ENCODE measurements around the gene VSTM2B.

The VSTM2B gene

GRCh38 chr19:29497241-29497640, 28.6 kb upstream of the VSTM2B start:
- DNase-seq = no peak

DNA sequence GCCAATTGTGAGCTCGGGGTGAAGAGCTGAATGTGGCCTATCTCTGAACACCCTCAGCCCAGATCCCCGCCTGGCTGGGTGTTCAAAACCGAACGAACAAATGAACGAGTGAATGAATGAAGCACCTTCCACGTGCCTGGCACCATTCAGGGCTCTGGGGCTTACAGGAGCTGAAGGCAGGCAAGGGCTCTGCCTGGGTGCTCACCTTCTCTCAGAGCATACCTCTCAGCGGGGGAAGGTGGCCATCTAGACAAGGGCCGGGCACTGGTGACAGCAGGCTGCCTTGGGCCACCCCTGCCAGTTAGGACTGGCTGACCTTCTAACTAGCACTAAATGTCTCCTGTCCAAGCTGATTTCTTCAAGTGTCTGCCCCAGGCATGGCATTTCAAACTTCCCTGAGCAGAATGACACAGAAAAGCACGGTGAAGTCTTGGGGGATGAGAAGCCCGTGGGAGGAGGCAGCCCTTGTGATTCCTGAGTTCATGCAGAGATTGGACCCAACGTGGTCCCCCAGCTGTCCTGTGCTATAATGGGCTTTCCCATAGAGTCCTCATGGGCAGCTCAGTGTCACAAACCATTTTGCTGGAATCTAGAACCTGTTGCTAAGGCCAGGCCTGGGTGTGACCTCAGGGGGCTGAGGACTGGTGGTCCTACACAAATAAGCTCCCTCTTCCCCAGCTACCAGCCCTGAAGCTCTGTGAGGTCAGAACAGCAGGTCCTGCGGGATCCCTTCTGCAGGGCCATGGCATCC, 27.9 kb upstream of the VSTM2B start:
- DNase-seq = no peak

DNA sequence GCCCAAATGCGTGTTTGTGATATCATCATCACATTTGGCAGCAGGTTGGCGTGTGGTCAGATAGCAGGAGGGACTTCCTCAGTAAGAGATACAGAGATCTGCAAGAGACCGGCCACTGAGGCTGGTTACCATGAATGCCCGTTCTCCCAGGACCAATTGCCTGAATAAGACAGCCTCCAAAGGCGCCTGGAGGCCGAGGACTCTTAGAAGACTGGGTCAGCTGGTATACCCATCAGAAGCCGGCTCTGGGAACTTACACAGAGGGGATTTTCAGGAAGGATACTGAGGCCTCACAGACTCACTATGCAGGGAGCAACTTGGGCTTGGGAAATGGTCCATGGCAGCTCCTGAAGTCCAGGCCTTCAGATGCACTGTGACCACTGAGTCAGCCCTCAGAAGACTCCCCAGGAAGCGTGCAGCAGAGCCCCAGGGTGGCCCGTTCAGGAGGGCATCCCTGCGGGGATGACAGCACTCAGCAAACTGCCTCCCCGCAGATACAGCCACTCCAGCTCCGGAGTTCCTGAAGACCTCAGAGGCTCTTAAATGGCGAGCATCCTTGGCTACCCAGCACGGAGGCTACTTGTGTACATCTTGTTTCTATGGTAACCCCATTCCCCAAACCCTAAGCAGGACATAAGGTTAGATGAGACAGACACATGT, 26.4 kb upstream of the VSTM2B start:
- DNase-seq = no peak

DNA sequence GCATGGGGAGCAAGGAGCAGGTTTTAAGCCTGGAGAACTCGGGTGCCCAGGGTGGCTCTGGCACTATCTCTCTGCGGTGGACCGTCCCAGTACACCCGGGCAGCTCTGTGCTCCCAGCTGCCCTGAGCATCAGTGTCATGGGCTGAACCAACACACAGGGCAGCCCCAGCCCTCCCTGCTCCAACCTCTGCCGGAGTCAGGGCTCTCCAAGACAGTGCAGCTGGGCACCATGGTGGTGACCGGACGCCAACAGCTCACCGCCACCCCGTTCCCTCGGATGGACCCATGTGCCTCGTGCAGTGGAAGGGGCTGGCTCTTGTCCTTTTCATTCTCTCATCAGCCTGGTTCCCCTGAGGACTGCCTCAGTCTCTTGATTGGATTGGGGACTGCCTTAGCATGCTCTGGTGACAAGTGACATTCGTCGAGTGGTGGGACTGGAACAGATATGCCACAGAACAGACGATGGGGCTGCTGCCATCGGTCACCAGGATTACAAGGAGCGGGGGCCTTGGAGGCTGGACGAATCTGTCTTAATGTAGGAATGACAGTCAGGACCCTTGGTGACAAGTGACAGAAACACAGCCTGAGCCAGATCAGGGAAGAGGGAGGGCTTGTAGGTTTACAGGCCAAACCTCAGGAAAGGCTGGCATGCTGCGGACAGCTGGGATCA, 25.7 kb upstream of the VSTM2B start:
- no peak for DNase-seq

DNA sequence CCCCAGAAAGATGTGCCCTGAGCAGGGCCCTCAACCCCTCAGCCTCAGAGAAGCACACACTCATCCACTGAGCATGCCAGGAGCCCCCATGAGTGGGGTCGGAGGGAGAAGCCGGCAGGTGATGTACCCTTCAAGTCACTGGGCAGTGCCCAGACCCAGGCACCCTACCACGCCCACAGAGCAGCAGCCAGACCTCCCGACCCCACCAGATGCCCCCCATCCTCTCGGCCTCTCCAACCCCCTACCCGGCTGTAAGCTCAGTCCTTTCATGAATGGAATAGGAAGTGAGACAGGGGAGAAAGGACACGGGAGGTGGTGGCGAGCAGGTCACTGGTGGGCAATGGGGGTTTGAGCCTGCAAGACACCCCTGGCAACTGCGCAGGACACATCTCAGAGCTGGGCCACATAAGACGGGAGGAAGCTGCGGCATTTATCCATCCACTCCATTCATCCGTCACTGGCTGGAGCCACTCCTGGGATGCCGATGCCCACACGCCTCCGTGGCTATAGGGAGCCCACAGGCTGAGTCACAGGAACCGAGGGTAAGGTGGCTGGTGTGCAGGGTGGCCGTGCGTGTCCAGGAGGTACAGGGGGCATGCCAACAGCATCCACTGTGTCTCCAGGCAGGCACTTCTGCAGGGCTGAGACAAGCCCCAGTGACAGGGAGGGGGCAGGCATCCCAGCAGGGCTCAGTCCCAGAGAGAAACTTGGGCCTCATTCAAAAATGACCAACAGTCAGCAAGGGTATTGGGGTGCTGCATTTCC, 23.8 kb upstream of the VSTM2B start:
- DNase-seq = no peak

DNA sequence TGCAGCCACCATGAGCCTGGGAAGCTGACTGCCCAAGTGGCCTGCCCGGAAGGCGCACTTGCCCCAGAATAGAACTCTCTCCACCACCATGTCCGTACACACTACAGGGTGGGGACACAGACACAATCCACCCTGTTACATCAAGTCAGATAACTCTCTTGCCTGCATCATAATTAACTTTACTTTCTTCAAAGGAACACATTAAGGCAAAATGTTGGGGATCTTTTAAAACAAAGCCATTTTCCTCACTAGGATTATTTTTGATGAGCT, 23.3 kb upstream of the VSTM2B start:
- no peak for DNase-seq

GRCh38 chr19:29503140-29503758, 22.5 kb upstream of the VSTM2B start:
- DNase-seq = no peak

- no peak for DNase-seq
Measured at GRCh38 chr19:29503785-29504184, 22.0 kb upstream of the VSTM2B start.

DNA sequence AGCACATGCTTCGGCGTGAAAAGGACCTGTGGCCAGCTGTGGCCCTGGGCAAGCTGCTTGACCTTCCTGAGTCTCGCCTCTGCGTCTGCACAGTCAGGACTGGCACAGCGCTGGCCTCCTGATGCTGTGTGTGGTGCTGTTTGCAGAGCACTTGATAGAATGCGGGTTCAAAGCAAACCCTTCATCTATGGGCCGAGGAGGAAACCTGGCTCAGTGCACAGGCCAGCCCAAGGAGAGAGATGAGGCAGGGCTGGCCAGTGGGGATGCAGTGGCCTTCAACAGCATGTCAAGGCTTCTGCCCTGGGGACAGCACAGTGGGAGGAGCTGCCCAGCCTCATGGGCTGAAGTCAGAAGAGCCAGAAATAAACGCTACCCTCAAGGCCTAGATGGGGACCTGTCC, 21.3 kb upstream of the VSTM2B start:
- DNase-seq = no peak

DNA sequence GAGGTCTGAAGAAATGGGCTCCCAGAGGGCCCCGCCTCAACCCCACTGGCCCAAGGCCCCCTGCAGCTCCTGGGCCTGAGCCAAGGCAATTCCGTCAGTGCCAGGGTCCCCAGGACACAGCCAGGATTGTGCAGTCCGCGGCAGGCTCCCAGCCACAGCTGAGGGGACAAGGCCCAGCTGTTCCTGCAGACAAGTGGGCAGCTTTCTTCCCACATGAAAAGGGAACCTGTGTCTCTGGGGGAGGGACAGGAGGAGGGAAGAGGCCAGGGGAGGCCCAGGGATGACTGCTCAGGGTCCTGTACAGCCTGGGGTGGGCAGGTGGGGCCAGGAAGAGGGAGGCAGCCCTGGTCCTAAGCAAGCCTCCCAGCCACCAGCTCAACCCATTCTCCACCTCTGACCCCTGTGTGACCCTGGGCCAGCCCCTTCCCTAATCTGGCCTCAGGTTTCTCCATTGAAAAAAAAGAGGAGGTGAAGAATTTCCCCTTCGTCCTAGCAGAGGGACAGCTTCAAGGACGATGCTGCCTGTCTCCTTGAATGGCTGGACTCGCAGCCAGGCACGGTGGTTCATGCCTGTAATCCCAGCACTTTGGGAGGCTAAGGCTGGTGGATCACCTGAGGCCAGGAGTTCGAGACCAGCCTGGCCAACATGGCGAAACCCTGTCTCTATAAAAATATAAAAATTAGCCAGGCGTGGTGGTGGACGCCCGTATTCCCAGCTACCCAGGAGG, 20.5 kb upstream of the VSTM2B start:
- no peak for DNase-seq

DNA sequence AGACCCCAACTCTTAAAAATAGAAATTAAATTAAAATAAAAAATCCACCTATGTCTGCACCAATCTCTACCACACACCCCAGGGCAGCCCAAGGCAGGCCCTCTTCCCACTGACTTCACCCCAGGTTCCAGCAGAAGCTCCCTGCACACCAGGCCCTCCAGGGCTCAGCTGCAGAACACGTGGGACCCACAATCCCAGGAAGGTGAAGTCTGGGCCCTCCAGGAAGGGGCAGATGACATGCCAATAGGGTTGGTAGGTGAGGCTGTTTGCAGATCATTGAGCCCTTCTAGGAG, 19.2 kb upstream of the VSTM2B start:
- no peak for DNase-seq

- no peak for DNase-seq
Measured at GRCh38 chr19:29507081-29507860, 18.5 kb upstream of the VSTM2B start.

- DNase-seq = no peak
Measured at GRCh38 chr19:29508181-29508580, 17.6 kb upstream of the VSTM2B start.

- DNase-seq = no peak
Measured at GRCh38 chr19:29509456-29509855, 16.3 kb upstream of the VSTM2B start.

DNA sequence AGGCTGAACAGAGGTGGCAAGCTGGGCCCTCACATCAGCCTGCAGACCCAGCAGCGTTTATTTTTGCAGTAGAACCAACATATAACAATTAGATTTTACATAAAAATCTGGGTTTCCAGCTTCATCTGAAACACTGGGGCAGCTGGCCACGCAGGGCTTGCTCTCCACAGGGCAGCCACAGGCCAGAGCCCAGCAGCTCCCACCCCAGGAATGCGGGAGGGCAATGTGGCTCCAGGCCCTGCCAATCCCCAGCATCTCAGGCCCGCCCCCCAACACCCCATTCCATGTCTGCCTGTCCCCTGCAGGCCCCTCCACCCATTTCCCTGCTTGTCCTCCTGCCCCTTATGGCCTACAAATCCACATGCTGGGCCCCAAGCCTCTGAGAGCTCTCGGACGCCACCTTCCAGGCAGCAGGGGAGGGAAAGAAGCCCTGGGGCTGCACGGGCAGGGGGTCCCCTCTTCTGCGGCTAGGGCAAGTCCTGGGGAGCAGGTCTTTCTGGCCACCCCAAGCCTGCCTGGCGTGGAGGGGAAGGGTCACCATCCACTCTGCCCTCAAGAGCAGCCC, 15.0 kb upstream of the VSTM2B start:
- DNase-seq = no peak

DNA sequence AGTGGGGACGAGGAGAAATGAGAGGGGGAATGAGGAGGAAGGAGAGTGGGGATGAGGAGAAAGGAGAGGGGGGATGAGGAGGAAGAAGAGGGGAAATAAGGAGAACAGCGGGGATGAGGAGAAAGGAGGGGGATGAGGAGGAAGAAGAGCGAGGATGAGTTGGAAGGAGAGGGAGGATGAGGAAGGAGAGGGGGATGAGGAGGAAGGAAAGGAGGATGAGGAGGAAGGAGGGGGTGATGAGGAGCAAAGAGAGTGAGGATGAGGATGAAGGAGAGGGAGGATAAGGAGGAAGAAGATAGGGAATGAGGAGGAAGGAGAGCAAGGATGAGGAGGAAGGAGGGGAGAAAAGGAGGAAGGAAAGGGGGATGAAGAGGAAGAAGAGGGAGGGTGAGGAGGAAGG, 14.0 kb upstream of the VSTM2B start:
- DNase-seq = no peak

- DNase-seq = no peak
Measured at GRCh38 chr19:29512748-29513147, 13.0 kb upstream of the VSTM2B start.

DNA sequence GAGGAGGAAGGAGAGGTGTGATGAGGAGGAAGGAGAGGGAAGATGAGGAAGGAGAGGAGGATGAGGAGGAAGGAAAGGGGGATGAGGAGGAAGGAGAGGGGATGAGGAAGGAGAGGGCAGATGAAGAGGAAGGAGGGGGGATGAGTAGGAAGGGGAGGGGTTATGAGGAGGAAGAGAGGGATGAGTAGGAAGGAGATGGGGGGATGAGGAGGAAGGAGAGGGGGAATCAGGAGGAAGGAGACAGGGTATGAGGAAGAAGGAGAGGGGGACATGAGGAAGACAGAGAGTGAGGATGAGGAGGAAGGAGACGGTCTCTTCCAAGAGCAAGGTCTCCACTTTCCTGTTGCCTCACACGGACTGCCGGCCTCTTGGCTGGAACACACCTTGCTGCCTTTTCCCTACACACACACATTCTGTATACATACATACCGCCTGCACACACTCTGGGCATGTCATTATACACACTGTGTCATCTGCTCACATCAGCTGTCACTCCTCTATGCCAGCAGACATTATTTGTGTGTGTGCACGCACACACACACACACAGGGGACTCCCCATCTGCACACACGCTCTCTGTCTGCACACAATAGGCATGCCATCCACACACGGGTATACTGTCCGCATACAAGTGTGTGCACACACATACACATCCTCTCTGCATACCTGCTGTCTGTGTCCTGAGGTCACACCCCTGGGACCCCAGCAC, 11.1 kb upstream of the VSTM2B start:
- DNase-seq = no peak

DNA sequence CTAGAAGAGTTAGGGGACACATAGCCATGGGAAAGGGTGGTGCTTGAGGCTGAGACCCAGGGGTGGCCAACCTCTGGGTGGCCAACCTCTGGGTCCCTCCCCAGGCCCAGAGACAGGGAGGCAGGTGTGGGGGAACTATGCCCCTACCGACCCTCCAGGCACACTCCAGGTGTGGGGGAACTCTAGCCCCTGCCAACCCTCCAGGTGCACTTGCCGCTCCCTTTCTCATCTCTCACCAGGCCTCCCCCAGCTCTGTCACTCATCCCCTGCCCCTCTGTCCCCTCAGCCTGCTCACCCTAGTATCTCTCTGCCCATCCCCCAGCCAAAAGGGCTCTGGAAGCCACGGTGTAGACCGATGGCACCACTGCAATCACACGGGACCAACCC, 10.6 kb upstream of the VSTM2B start:
- DNase-seq = no peak

DNA sequence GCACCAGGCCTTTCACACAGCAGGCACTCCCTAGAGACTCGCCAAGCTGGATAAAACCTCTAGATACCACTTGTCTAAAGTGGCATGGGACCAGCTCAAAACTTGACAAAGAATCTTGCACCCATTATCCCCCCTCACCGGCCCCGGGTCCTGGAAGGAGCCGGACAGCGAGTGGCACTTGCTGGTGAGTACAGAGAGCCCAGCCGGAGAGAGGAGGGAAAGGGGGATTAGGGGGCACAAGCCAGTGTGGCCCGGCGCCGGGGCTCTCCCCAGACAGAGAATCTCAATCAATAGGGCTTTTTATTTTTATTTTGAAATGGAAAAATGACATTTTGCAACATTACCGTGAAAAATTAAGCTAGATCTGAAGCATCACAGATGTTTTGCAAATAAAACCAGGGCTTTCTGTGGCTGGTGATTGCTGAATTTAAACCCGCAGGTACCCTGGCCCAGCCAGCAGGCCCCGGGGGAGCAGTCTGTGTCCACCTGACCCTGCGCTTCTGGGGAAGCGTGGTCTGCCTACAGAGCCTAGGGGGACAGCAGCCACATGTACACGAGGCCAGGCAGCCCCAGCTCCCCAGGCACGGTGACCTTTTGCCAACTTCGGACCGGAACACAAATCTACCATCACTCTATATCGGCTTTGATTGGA, 10.0 kb upstream of the VSTM2B start:
- DNase-seq = no peak

DNA sequence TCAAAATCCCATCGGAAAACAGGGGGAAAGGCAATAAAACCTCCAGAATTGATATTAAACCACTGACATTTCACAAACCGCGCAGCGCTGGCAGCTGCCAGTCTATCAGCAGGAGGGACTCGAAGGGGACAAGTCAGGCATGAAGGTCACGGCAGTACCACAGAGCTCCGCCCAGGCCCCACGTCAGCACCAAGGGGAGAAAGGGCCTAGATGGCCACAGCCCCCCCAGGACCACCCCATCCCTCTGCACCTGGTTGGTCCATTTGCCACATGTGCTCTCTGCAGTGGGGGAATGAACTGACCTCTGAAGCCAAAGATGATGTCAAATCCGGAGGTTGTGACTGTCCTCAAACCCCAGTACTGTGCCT, 9.5 kb upstream of the VSTM2B start:
- no peak for DNase-seq
